KOPT-K1 (cell line): Measurements from ENCODE around the gene ANAPC13.
A peak's percentile ranks its signal among the peaks of the same experiment; 100 is the strongest.

Experiments used
- H3K27ac ChIP-seq: fragments of 200-600 bp; sonication (generic); 2 replicates; pipeline ENCODE4 v1.5.1; 2016; ENCODE audit warnings: antibody characterized with exemption, mild to moderate bottlenecking, low read depth, low read length; ENCODE audit not compliant: poor library complexity, severe bottlenecking
- H3K36me3 ChIP-seq: fragments of 200-600 bp; sonication (generic); 2 replicates; pipeline ENCODE4 v1.5.1; 2017; ENCODE audit warnings: antibody characterized with exemption, mild to moderate bottlenecking, low read length, moderate library complexity; ENCODE audit not compliant: insufficient read depth
- H3K9me3 ChIP-seq: fragments of 200-600 bp; sonication (generic); 2 replicates; pipeline ENCODE4 v1.5.1; 2017; ENCODE audit warnings: antibody characterized with exemption, low read length, mild to moderate bottlenecking; ENCODE audit not compliant: insufficient read depth, poor library complexity, severe bottlenecking

Gene ANAPC13

DNA sequence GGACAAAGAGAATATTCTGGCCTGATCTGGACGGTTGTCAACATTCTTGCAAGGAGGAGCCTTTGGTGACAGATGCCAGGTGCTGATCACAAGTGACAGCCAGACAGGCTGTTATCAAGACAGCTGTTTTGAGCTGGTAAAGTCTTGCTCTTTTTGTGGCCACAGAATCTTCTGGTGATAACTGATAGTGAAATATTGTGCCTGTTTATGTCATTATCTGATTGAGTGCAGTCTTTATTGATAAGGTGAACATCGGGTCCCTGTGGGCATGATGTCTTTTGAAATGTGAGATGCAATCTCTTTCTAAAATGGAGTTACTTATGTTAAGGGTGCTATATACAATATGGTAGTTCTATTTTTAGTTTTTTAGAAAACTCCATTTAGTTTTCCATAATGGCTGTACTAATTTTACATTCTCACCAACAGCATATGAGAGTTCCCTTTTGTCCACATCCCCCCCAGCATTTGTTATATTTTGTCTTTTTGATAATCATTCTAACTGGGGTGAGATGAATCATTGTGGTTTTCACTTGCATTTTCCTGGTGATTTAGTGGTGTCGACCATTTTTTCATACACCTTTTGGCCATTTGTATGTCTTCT lies 10.8 kb upstream of the ANAPC13 start:
- Histone ChIP-seq H3K36me3 (peaks cover 26% of the 10 kb centered on the region), H3K27ac (peak overlapping the region; percentile 58), H3K9me3 (peaks cover 34% of the 10 kb centered on the region)

DNA sequence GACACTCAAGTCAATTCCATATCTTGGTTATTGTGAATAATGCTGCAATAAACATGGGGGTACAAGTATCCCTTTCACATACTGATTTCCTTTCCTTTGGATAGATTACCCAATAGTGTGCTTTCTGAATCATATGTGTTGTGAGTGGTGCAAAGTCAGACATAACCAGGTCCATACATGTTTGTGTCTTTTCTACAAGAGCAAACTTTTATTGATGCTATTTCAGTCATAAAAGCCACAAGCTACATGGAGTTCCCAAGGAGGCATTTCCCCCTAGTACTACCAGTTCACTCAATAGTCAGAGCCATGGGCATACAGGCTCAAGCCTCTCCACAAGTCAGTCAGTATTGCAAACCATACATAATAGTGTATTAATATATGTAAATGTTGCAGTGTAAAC lies 10.2 kb upstream of the ANAPC13 start:
- Histone ChIP-seq H3K36me3 (peaks cover 20% of the 10 kb centered on the region), H3K27ac (peak overlapping the region; percentile 58), H3K9me3 (peaks cover 28% of the 10 kb centered on the region)

DNA sequence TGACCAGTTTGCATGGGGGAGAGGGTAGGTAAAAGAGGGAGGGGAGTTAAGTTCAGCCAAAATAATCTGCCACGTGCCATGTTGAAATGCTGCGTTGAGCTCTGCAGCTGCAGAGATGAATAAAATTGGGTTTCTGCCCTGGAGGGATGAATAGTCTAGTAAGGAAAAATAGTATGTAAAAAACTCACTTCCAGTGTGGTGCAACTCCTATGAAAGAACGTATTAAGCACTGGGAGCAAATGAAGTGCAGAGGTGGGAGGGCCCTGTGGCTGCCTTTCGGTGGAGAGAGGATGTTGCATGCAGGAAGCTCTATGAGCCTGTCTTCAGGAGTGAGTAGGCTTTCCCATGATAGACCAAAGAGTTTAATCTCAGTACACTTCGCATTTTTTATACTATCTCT lies 8.7 kb upstream of the ANAPC13 start:
- Histone ChIP-seq H3K27ac (peak overlapping the region; percentile 40), H3K9me3 (peaks cover 15% of the 10 kb centered on the region), H3K36me3 (peaks cover 9% of the 10 kb centered on the region)

DNA sequence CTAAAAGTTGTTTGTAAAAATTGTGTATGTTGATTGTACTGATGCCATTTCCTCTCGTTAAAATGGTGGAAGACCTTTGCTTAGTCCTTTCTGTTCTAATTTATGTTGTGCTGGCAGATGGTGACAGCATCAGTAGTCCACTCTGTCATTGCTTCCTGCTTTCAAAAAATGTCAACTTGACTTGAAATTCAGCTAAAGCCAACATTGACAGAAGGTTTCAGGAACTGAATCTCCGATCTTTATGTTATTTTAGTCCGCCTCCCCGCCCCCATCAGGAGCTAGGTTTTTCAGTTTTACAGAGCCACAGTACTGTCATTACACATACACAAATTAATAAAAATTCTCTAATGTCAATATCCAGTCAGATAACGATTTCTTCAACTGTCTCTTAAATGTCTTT lies 1.6 kb upstream of the ANAPC13 start:
- peak overlapping the region; percentile 99 for H3K27ac ChIP-seq
- no peaks in the 10 kb centered on the region for H3K9me3 ChIP-seq
- peaks cover 14% of the 10 kb centered on the region for H3K36me3 ChIP-seq

DNA sequence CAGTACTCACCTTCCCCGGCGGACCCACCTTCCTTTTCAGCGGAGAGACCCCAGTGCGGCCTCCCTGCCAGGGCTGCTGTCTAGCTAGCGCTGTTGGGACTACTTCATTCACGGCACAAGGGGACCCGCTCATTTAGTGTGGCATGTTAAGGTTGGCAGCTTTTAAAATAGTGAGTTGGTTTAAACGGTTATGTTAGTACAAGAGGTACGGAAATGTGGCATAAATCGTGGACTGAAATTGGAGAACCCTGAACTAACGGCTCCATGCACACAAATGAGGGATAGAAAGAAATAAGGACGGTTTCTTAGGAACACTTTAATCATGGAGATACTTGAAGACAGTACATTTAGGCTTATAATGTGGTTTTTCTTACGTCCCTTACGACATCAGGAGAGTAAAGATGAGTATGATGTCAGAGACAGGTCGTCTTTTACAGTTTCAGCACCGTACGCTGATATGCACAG lies 824 bp upstream of the ANAPC13 start:
- H3K27ac ChIP-seq = peak overlapping the region; percentile 99
- H3K36me3 ChIP-seq = peaks cover 21% of the 10 kb centered on the region
- no peaks in the 10 kb centered on the region for H3K9me3 ChIP-seq

DNA sequence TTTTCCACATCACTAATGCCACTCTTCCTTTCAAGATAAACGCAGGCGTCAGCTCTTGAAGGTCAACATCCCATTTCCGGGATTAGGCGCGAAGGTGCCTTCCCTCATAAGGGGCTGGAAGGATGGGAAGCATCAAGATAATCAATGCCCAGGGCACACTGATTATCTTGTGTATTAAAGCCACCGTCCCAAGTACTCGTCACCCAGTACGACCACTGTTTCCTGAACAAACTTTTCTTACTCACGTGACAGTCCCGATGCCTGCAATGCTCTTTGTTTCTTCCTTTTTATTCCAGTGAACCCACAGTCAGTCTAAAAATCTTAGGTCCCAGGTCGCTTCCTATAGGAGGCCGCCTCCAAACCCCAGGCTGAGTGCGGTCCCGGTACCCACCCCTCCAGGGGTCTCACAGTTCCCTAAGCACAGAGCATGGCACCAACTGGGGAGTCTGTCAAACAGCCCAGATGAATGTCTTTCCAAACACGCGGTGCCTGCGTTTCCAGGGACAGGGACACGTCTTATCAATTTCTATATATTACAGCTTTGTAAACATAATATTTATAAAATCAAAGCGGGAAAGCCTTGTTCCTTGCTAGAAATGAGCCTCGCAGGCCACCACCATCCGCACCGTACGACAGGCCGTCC lies 589 bp downstream of the ANAPC13 start:
- Histone ChIP-seq H3K36me3 (peaks cover 35% of the 10 kb centered on the region), H3K27ac (peak overlapping the region; percentile 99), H3K9me3 (no peaks in the 10 kb centered on the region)

DNA sequence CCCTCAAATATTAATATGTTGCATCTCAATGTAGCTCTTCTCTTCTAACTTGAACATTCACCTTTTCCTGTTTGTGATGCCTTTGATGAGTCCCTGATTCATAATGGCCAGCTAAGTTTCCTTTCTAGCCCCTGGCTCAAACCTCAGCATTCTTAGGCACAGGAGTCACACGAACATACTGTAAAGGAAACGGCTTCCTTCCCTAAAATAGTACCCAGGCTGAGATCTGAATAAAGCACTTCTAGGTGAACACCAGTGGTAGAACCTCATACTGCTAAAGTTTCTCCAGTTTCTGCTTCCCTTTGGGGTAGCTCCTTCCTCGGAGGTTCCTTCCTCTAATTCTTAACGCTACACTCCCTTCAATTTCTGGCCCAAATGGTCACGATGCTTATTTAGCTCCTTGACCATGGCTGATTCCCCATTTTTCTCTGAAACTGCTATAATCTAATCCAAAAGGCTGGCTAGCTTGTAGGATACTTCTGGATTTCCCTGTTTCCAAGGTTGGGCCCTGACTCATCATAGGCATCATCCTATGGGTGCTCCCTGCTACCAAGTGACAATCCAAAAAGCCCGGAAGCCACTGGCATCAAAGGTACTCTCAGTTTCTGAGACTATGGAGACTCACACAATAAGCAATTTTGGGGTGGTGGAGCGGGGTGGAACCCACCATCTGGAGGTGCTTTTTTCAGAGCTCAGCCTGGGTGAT lies 2.4 kb downstream of the ANAPC13 start:
- H3K9me3 ChIP-seq = no peaks in the 10 kb centered on the region
- H3K36me3 ChIP-seq = peaks cover 54% of the 10 kb centered on the region
- H3K27ac ChIP-seq = peak overlapping the region; percentile 99

DNA sequence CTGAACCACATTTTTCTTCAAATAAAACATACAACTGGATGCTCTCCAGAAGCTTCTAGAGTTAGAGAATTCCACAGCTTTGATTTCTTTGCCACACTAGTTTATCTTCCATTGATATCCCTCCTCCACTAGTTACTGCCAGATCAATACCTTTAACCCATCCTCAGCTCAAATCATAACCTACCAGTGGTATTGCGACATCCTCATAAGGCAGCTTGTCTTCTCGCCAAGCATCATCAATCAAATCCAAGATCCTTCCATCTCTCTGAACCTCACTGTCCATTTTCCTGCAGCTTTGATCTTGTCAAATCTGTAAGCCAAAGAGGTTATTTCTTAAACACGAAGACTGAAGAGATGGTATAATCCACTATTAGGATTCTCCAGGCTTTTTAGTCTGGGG lies 3.2 kb downstream of the ANAPC13 start:
- H3K27ac ChIP-seq = no peak overlapping the region
- H3K36me3 ChIP-seq = peaks cover 61% of the 10 kb centered on the region
- H3K9me3 ChIP-seq = no peaks in the 10 kb centered on the region

DNA sequence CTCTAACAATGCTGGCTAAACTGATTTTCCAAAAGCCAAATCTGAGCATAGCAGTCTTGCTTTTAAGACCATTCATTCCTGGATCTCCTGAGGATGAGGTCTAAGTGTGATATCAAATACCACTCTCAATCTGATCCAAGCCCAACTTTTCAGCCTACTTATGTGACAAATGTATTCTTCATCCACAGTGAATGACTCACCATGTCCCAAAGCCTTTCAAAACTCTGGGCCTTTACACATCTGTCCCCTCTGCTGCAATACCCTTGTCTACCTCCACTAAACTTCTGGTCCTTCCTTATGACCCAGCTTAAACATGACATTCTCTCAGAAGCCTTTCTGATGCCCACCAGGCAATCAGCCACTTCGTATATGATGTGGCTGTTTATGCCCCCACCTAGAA lies 4.6 kb downstream of the ANAPC13 start:
- no peak overlapping the region for H3K27ac ChIP-seq
- H3K9me3 ChIP-seq = no peaks in the 10 kb centered on the region
- H3K36me3 ChIP-seq = peaks cover 76% of the 10 kb centered on the region

DNA sequence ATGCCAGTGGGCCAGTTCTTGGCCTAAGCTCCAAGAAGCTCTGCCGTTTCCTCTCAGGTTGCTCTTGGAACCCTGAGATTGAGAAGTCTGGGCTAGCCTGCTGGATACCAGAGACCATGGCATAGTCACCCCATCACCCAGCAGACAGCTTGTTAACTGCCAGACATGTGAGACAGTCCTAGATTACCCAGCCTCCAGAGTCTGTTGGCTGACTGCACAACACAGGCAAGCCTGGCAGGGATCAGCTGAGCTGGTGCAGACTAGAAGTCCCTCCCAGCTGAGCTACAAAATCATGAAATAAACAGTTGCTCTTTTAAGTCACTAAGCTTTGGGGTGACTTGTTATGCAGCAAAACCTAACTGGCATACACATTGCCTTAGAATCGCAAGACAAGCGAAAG lies 5.2 kb downstream of the ANAPC13 start:
- no peak overlapping the region for H3K27ac ChIP-seq
- H3K36me3 ChIP-seq = peaks cover 82% of the 10 kb centered on the region
- no peaks in the 10 kb centered on the region for H3K9me3 ChIP-seq

DNA sequence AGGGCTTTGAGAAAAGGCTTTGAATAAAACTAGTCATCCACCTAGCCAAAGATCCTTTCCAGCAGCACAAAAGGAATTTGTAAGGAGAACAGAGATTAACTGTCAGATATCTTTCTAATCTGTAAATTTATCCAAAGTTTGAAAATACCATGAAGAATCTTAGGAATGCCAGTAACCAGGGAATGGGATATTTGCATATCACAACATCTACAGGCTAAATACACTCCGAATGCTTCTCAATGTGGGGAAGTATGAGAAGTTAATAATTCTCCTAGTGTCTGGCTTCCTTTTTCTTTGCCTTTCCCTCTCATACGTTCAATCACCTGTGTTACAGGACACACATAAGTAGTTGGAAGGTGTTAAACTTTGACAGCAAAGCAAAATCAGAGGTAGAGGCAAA lies 7.8 kb downstream of the ANAPC13 start:
- H3K36me3 ChIP-seq = peaks cover 82% of the 10 kb centered on the region
- H3K9me3 ChIP-seq = no peaks in the 10 kb centered on the region
- H3K27ac ChIP-seq = no peak overlapping the region

DNA sequence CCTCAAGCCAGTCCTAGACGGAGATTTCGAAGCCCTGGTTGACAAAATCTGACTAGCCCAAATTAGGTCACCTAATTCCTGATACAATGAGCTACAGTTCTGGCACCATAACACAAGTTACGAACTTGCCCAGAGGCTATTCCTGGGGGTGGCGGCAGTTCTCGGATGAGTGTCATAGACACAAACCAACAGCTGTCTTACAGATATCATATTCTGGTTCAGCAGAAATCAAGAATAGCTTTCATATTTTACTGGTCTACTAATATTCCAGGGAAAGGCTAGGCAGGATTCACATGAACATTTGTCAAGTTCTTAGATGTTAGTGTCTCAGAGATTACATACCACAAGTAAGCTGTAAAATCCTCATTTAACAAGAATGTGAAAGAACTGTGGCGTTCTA lies 8.8 kb downstream of the ANAPC13 start:
- peaks cover 73% of the 10 kb centered on the region for H3K36me3 ChIP-seq
- H3K27ac ChIP-seq = no peak overlapping the region
- H3K9me3 ChIP-seq = no peaks in the 10 kb centered on the region

DNA sequence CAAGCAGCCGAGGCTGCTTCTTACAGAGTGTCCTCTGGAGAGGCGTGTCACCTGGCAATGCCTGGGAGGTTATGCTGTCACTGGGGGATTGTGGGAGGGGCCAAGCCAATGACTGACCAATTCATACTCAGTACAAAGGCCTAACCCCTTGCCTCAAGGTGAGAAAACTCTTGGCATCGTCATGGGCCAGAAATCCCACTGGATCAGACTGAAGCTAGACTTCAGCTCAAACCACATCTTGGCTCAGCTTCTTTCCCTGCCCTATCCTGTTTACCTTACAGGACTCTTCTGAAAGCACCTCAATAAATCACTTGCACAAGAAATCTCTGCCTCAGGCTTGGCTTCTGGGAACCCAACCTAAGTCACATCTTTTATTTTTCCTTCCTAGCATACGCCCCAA lies 9.5 kb downstream of the ANAPC13 start:
- Histone ChIP-seq H3K9me3 (no peaks in the 10 kb centered on the region), H3K27ac (no peak overlapping the region), H3K36me3 (peaks cover 66% of the 10 kb centered on the region)

DNA sequence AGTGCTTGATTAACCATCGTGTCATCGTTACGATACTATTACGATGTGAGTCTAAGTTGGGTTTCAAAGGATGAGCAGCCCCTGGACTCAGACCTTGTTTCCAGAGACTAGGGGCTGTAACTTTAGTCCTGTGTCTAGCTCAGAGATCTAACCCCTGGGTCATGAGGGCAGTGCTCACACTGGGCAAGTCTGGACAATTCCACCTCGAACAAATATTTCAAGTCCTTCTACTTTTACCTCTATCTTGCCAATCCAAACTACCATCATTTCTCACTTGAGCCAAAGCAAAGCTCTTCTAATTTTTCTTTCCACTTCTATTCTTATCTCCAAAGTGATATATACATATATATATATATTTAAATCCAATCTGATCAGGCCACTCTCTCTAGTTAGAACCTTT lies 10.8 kb downstream of the ANAPC13 start:
- Histone ChIP-seq H3K9me3 (no peaks in the 10 kb centered on the region), H3K27ac (no peak overlapping the region), H3K36me3 (peaks cover 53% of the 10 kb centered on the region)

DNA sequence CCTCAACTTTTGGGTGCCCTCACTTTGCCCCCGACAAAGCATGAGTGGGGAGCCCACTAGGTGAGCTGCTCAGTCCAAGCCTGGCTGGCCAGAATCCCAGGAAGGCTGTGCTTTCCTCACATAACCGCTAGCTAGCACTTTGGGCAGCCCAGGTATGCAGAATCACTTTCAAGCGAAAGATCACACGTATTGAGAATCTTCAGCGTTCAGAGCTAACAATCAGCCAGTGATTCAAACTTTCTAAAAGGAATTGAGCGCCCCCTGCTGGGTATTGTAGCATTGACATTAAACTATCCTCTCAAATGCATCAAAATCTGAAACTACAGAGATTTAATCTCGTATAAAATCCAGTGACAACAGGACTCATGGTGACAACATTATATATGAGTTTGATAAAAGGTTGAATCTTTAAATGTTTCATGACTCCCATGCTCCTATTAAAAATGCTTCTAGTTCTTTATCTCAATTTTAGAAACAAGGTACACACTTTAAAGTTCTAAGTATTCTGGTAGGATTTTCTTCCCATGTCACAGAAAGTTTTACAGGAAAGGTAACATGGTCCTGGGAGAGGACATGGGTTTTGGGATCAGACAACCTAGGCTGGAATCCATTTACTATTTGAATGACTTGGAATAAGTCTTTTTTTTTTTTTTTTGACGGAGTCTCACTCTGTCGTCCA lies 11.8 kb downstream of the ANAPC13 start:
- H3K9me3 ChIP-seq = no peaks in the 10 kb centered on the region
- peaks cover 43% of the 10 kb centered on the region for H3K36me3 ChIP-seq
- no peak overlapping the region for H3K27ac ChIP-seq
